Loucy (cell line): Measurements from ENCODE around the gene KIAA1328.

Experiments used
- CTCF ChIP-seq: fragments of 200-600 bp; sonication (generic); conservative IDR thresholded peaks from 2 replicates; pipeline ENCODE4 v1.5.1; 2014; ENCODE audit warnings: mild to moderate bottlenecking, antibody characterized with exemption, low read length
- EZH2phosphoT487 ChIP-seq: fragments of 200-600 bp; IDR thresholded peaks from 2 replicates; pipeline ENCODE4 v1.6.1; 2018; ENCODE audit warnings: antibody characterized with exemption, mild to moderate bottlenecking, moderate library complexity, borderline replicate concordance

DNA sequence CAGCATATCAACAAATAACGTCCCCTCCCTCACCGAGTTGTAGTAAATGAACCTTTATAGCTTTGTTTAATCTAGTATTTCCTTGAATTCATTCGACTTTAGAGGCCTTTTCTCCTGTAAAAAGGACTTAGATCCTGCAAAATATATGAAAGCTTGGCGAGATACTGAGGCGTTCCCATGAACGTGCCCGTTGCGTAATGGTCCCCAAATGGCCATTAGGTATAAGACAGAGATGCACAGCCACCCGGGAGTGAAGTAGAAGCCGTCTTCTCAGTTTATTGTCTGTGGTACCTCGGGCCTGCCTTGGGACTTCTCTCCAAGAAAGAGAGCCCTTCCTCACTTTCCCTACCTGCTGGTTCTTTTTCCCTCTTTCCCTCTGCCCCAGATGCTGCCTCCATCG is 426.0 kb downstream of the KIAA1328 start:
- TF ChIP-seq CTCF (no peak), EZH2phosphoT487 (no peak)
